GM18511 (cell line): ENCODE data around the gene IREB2.

Experiments
- ATAC-seq: cut with Tn5 transposase; IDR thresholded peaks from one replicate; pipeline ENCODE4 v1.9.1; 2021; ENCODE audit warnings: mild to moderate bottlenecking, moderate library complexity; ENCODE audit not compliant: unreplicated experiment

The IREB2 gene

GRCh38 chr15:78406016-78406585 lies 31.9 kb upstream of the IREB2 start:
- ATAC-seq: no peak

GRCh38 chr15:78407608-78408354 lies 30.2 kb upstream of the IREB2 start:
- no peak for ATAC-seq

DNA sequence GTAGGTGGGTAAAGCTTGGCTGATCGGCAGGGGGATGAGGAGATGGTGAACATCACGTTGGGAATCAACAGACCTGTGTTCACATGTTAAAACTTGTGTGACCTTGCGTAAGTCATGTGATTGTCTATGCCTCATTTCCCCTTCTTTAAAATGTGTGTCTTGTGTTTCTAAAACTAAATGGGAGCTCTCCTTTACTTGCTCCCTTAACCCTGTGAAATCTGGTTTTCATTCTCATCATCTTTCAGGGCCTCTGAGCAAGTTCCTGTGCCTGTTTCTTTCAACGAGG lies 29.7 kb upstream of the IREB2 start:
- no peak for ATAC-seq

GRCh38 chr15:78408961-78409360 lies 29.1 kb upstream of the IREB2 start:
- no peak for ATAC-seq

GRCh38 chr15:78411061-78411460 lies 27.0 kb upstream of the IREB2 start:
- ATAC-seq: no peak

DNA sequence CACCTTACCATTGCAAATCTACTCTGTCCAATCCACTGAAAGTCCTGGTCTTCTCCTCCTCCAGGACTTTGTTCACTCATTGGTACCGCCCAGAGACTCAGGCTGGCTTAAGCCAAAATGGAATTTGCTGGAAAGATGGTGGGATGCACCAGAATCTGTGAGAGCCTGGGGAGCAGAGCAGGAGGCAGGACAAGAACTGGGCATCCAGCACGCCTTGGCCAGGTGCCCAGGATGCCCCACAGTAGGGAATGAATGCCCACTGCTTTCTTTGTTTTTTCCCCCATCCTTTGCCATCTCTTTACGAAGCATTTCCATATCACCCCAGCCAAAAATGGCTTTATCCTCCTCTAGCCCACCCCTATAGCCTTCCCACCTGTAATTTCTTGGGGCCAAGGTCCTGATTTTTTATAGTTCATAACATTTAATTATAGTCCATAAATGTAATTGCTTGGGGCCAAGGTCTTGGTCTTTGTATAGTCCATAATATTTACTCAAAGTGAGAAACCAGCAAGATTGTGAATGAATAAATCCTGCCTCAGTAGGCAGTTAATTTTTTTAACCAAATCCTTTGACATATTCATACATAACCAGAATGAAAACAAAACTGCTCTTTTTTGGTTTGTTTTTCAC lies 23.3 kb upstream of the IREB2 start:
- no peak for ATAC-seq

GRCh38 chr15:78415284-78415683 lies 22.7 kb upstream of the IREB2 start:
- ATAC-seq: no peak

- ATAC-seq: no peak
These were observed 20.0 kb upstream of the IREB2 start for GRCh38 chr15:78417754-78418630.

DNA sequence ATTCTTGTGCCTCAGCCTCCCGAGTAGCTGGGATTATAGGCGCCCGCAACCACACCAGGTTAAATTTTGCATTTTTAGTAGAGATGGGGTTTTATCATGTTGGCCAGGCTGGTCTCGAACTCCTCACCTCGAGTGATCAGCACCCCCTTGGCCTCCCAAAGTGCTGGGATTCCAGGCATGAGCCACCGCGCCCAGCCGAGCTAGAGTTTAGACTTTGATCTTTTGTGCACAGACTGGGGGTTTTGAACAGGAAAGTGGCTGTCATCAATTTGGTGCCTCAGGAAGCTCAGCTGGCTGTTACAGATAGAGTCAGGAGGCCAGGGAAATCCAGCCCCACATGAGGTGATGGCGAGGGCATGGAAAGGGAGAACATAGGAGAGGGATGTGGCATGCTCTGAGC lies 19.3 kb upstream of the IREB2 start:
- ATAC-seq: no peak

- ATAC-seq: no peak
These were observed 18.6 kb upstream of the IREB2 start for GRCh38 chr15:78419367-78419766.

DNA sequence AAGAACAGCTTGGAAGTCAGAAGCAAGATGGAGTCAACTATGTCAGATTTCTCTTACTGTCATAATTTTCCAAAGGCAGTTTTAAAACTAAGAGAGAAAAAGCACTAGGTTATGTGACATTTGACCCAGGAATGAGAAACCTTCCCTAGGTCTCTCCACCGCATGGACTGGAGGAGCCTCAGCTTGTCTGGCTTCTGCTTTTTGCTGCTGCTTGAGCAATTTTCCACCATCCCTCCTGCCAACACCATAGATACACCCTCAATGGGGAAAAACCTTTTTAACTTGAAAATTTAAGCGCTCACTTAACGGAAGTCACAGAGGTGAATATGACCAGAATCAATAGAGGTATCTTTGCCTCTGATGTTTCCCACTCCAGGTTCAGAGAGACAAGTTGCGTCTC lies 17.8 kb upstream of the IREB2 start:
- ATAC-seq: no peak

DNA sequence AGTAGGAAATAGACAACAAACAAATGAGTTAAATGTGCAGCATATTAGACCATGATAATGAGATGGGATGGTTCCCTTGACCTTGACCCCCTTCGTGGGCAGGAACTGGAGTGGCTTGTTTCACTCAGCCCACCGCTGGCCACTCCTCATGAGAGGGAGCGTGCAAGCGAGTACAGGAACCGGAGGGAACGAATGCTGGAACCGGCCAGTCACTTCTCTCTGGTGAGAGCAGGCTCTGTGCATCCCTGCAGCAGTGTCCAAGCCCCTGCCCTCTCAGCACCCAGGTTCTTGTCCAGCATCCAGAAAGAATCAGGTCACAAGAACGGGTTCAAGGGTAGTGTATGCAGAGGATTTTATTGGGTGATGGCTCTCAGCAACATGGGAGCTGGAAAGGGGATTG lies 17.2 kb upstream of the IREB2 start:
- ATAC-seq: no peak

GRCh38 chr15:78421238-78421965 lies 16.6 kb upstream of the IREB2 start:
- ATAC-seq: no peak

DNA sequence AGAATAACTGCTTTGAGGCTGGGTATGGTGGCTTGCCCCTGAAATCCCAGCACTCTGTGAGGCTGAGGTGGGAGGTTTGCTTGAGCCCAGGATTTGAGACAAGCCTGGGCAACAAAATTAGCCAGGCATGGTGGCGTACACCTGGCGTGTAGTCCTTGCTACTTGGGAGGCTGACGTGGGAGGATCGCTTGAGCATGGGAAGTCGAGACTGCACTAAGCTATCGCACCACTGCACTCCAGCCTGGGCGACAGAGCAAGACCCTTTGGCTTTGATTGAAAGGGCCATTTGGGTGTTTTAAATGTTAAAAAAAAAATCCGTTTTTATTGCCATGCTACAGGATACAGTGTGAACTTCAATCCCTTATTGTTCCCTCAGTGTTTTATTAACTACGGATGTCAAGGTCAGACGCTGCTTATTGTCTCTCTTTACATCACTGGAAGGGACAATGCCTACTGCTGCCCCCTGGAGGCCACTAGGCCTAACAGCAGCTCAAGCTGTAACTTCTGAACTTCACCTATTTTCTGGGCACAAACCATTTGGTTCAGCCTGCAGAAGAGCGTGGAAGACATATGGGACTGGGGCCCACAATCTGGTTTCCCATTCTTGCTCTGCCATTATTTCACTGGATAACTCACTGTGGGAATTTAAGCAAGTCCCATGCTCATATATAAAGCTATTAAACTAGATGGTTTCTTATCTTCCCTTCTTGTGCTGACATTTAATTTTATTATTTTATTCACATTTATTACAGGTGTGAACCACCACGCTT lies 15.3 kb upstream of the IREB2 start:
- ATAC-seq: no peak

GRCh38 chr15:78424673-78425072 lies 13.3 kb upstream of the IREB2 start:
- ATAC-seq: no peak

- ATAC-seq: no peak
These were observed 12.4 kb upstream of the IREB2 start for GRCh38 chr15:78425643-78426042.

DNA sequence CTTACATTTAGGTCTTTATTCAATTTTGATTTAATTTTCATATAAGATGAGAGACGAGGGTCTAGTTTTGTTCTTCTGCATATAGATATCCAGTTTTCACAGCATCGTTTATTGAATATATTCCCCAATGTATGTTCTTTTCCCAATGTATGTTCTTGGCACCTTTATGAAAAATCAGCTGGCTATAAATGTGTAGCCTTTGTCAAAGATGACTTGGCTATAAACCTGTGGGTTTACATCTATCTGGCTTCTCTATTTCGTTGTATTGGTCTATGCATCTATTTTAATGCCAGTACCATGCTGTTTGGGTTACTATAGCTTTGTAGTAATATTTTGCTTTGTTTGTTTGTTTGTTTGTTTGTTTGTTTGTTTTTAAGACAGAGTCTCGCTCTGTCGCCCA lies 11.7 kb upstream of the IREB2 start:
- ATAC-seq: no peak

DNA sequence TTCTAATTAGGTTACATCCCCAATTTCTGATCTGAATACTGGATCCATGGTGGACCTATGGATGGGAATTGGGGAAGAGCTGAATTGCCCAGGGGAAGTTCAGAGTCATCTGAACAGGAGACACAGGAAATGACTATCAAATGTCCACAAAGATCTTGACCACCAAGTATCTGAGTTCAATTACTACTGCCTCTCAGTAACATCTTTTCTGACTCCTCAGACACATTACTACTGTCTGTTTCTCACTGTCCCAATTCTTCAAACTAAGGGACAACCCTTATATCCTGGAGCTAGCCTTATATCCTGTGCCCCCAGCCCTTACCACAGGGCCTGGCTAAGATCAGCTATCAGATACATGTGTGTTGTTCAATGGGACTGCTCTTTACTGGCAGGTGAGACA lies 10.1 kb upstream of the IREB2 start:
- no peak for ATAC-seq

GRCh38 chr15:78429477-78429876 lies 8.5 kb upstream of the IREB2 start:
- ATAC-seq: no peak

GRCh38 chr15:78431955-78432354 lies 6.1 kb upstream of the IREB2 start:
- ATAC-seq: no peak
